Neural cell (in vitro differentiated cells): ENCODE data around the gene FTCDNL1. TPM values are rescaled to one million over a fixed set of nuclear protein-coding genes. Genes with fewer than 3 reads are reported as not detected.

Source experiments
- H2AFZ ChIP-seq: fragments of 200-600, 300-800 bp; sonication (generic), shearing (Covaris generic); 2 replicates; pipeline ENCODE4 v1.6.0; 2014; ENCODE audit warnings: low read depth, mild to moderate bottlenecking, antibody characterized with exemption, low read length, moderate library complexity
- H3F3A ChIP-seq: fragments of 200-600 bp; shearing (Covaris generic); 2 replicates; pipeline ENCODE4 v1.6.1; 2016; ENCODE audit warnings: mild to moderate bottlenecking, moderate library complexity, mixed read lengths, antibody characterized with exemption, low read length; ENCODE audit not compliant: insufficient read depth, poor library complexity, severe bottlenecking
- H3K27ac ChIP-seq: fragments of 200-600, 300-800 bp; sonication (generic), shearing (Covaris generic); 2 replicates; pipeline ENCODE4 v1.5.1; 2014; ENCODE audit warnings: mild to moderate bottlenecking, low read length, moderate library complexity
- H3K27me3 ChIP-seq: fragments of 300-800, 200-600 bp; sonication (generic), shearing (Covaris generic); 2 replicates; pipeline ENCODE4 v1.6.0; 2014; ENCODE audit warnings: mild to moderate bottlenecking, low read depth, low read length, moderate library complexity; ENCODE audit not compliant: insufficient read depth
- H3K36me3 ChIP-seq: fragments of 300-800, 200-600 bp; sonication (generic), shearing (Covaris generic); 2 replicates; pipeline ENCODE4 v1.5.1; 2014; ENCODE audit warnings: mild to moderate bottlenecking, antibody characterized with exemption, low read length, moderate library complexity; ENCODE audit not compliant: insufficient read depth
- H3K4me2 ChIP-seq: fragments of 300-800, 200-600 bp; sonication (generic), shearing (Covaris generic); 2 replicates; pipeline ENCODE4 v1.6.0; 2014; ENCODE audit warnings: mild to moderate bottlenecking, low read length
- H3K4me3 ChIP-seq: fragments of 300-800, 200-600 bp; sonication (generic), shearing (Covaris generic); 2 replicates; pipeline ENCODE4 v1.5.1; 2014; ENCODE audit warnings: mild to moderate bottlenecking, low read length, moderate library complexity
- H3K79me2 ChIP-seq: fragments of 200-600 bp; shearing (Covaris generic); replicated peaks from 2 replicates; pipeline ENCODE4 v1.6.0; 2014; ENCODE audit warnings: mild to moderate bottlenecking, low read length, moderate library complexity; ENCODE audit not compliant: insufficient read depth
- H3K9ac ChIP-seq: fragments of 300-800, 200-600 bp; sonication (generic), shearing (Covaris generic); 2 replicates; pipeline ENCODE4 v1.6.1; 2016; ENCODE audit warnings: mild to moderate bottlenecking, low read length, mixed read lengths
- H3K9me2 ChIP-seq: fragments of 200-600 bp; shearing (Covaris generic); 2 replicates; pipeline ENCODE4 v1.6.1; 2016; ENCODE audit warnings: mild to moderate bottlenecking, low read length, mixed read lengths; ENCODE audit not compliant: insufficient read depth
- H3K9me3 ChIP-seq: fragments of 200-600, 300-800 bp; sonication (generic), shearing (Covaris generic); 2 replicates; pipeline ENCODE4 v1.6.1; 2016; ENCODE audit warnings: mild to moderate bottlenecking, mixed run types, low read length, moderate library complexity, mixed read lengths
- H4K20me1 ChIP-seq: fragments of 200-600 bp; shearing (Covaris generic); 2 replicates; pipeline ENCODE4 v1.6.1; 2016; ENCODE audit warnings: mild to moderate bottlenecking, mixed run types; ENCODE audit not compliant: insufficient read depth
- CTCF ChIP-seq: fragments of 450-650 bp; IDR thresholded peaks from 2 replicates; pipeline ENCODE4 v1.5.1; 2014; ENCODE audit warnings: antibody characterized with exemption, mild to moderate bottlenecking, moderate library complexity; ENCODE audit not compliant: poor library complexity, severe bottlenecking
- EP300 ChIP-seq: fragments of 450-650 bp; conservative IDR thresholded peaks from 2 replicates; pipeline ENCODE4 v1.6.1; 2014; ENCODE audit warnings: antibody characterized with exemption, mild to moderate bottlenecking, moderate library complexity; ENCODE audit not compliant: poor library complexity, severe bottlenecking
- EZH2 ChIP-seq: fragments of 200-600, 300-800 bp; shearing (Covaris generic), sonication (generic); IDR thresholded peaks from 2 replicates; pipeline ENCODE4 v1.6.1; 2014; ENCODE audit warnings: antibody characterized with exemption, low read length, borderline replicate concordance, mild to moderate bottlenecking; ENCODE audit not compliant: insufficient read depth, poor library complexity, severe bottlenecking
- MXI1 ChIP-seq: fragments of 450-650 bp; conservative IDR thresholded peaks from 2 replicates; pipeline ENCODE4 v1.6.1; 2014; ENCODE audit warnings: antibody characterized with exemption, mild to moderate bottlenecking; ENCODE audit not compliant: poor library complexity, severe bottlenecking
- POLR2AphosphoS5 ChIP-seq: IDR thresholded peaks from 2 replicates; pipeline ENCODE4 v1.6.1; 2012
- RAD21 ChIP-seq: fragments of 450-650 bp; conservative IDR thresholded peaks from 2 replicates; pipeline ENCODE4 v1.6.1; 2014; ENCODE audit warnings: antibody characterized with exemption, mild to moderate bottlenecking, moderate library complexity
- REST ChIP-seq: IDR thresholded peaks from 2 replicates; pipeline ENCODE4 v1.6.1; 2012; ENCODE audit warnings: borderline replicate concordance
- SMC3 ChIP-seq: fragments of 450-650 bp; conservative IDR thresholded peaks from 2 replicates; pipeline ENCODE4 v1.6.1; 2014; ENCODE audit warnings: antibody characterized with exemption, mild to moderate bottlenecking, moderate library complexity; ENCODE audit not compliant: poor library complexity
- TAF1 ChIP-seq: IDR thresholded peaks from 2 replicates; pipeline ENCODE4 v1.6.1; 2012; ENCODE audit warnings: low read depth
- polyA plus RNA-seq: library from polyadenylated mRNA; depleted of rRNA; stranded (reverse); fragments of >200 nt; gene quantifications from 2 replicates; pipeline ENCODE4 v1.2.3, GENCODE V29; 2014

The FTCDNL1 gene
- polyA plus RNA-seq, 1 donor from 2014 or later: not detected

GRCh38 chr2:199895406-199895805 lies 44.4 kb upstream of the FTCDNL1 start:
- H3K4me2 ChIP-seq: no peak overlapping the region
- H3K9me2 ChIP-seq: no peaks in the 10 kb centered on the region
- H3F3A ChIP-seq: no peaks in the 10 kb centered on the region
- H3K27ac ChIP-seq: no peak overlapping the region
- H3K36me3 ChIP-seq: no peaks in the 10 kb centered on the region
- H3K27me3 ChIP-seq: no peaks in the 10 kb centered on the region
- no peaks in the 10 kb centered on the region for H4K20me1 ChIP-seq
- H3K79me2 ChIP-seq: no peaks in the 10 kb centered on the region
- no peak overlapping the region for H3K9ac ChIP-seq
- TF ChIP-seq SMC3 (no peak), EZH2 (no peak), EP300 (no peak), RAD21 (no peak), REST (no peak), POLR2AphosphoS5 (no peak), TAF1 (no peak), CTCF (no peak)
- no peak overlapping the region for H3K4me3 ChIP-seq
- no peaks in the 10 kb centered on the region for H3K9me3 ChIP-seq
- H2AFZ ChIP-seq: no peak overlapping the region

- Histone ChIP-seq H3K9me3 (no peaks in the 10 kb centered on the region), H3K79me2 (no peaks in the 10 kb centered on the region), H3F3A (no peaks in the 10 kb centered on the region), H3K27ac (no peak overlapping the region), H3K27me3 (no peaks in the 10 kb centered on the region), H3K4me3 (no peak overlapping the region), H3K9me2 (no peaks in the 10 kb centered on the region), H2AFZ (no peak overlapping the region), H3K9ac (no peak overlapping the region), H3K36me3 (no peaks in the 10 kb centered on the region), H3K4me2 (no peak overlapping the region), H4K20me1 (no peaks in the 10 kb centered on the region)
- TF ChIP-seq REST (no peak), SMC3 (no peak), TAF1 (no peak), MXI1 (no peak), EP300 (no peak), POLR2AphosphoS5 (no peak), EZH2 (no peak), RAD21 (no peak), CTCF (no peak)
Measured at GRCh38 chr2:199883474-199884212, 32.7 kb upstream of the FTCDNL1 start.
